HT-29 (cell line): ENCODE data around the gene WDR36. TPM values are rescaled to one million over a fixed set of nuclear protein-coding genes. Genes with fewer than 3 reads are reported as not detected.
"Not testable (repeated sequence)": the region's sequence is repeated elsewhere in the genome, so short reads cannot be mapped to it uniquely, and the experiment has no call there.

Experiments used
- DNase-seq: peaks from one replicate; pipeline ENCODE4 v3.0.0-alpha.2; 2015; ENCODE audit warnings: low spot score
- total RNA-seq: library from RNA; depleted of rRNA; stranded (reverse); fragments of >200 nt; shearing (Covaris generic); gene quantifications from 2 replicates; pipeline ENCODE4 v1.2.3, GENCODE V29; 2014

Gene WDR36
- total RNA-seq, 1 experiment from 2014 or later: 21.4 TPM

GRCh38 chr5:111134864-111135263 is 42.7 kb downstream of the WDR36 start:
- DNase-seq: no peak

- DNase-seq: no peak
Observed at GRCh38 chr5:111135363-111135762, 43.2 kb downstream of the WDR36 start.

GRCh38 chr5:111135946-111136345 is 43.8 kb downstream of the WDR36 start:
- DNase-seq: no peak

- no peak for DNase-seq
Observed at GRCh38 chr5:111138096-111138495, 45.9 kb downstream of the WDR36 start.

GRCh38 chr5:111141471-111141870 is 49.3 kb downstream of the WDR36 start:
- DNase-seq: not testable (repeated sequence)

- no peak for DNase-seq
Observed at GRCh38 chr5:111142932-111143331, 50.8 kb downstream of the WDR36 start.

- DNase-seq: no peak
Observed at GRCh38 chr5:111143910-111144309, 51.8 kb downstream of the WDR36 start.

- DNase-seq: no peak
Observed at GRCh38 chr5:111144352-111144930, 52.3 kb downstream of the WDR36 start.

GRCh38 chr5:111146053-111146452 is 53.9 kb downstream of the WDR36 start:
- no peak for DNase-seq

GRCh38 chr5:111147502-111147901 is 55.4 kb downstream of the WDR36 start:
- DNase-seq: no peak

GRCh38 chr5:111151998-111152397 is 59.9 kb downstream of the WDR36 start:
- no peak for DNase-seq

GRCh38 chr5:111153483-111153882 is 61.3 kb downstream of the WDR36 start:
- DNase-seq: no peak

- DNase-seq: no peak
Observed at GRCh38 chr5:111153945-111154344, 61.8 kb downstream of the WDR36 start.

- DNase-seq: peak; percentile 86
Observed at GRCh38 chr5:111158105-111158744, 66.1 kb downstream of the WDR36 start.

GRCh38 chr5:111159845-111160244 is 67.7 kb downstream of the WDR36 start:
- no peak for DNase-seq

GRCh38 chr5:111163000-111163399 is 70.9 kb downstream of the WDR36 start:
- no peak for DNase-seq

- DNase-seq: no peak
Observed at GRCh38 chr5:111165058-111165457, 72.9 kb downstream of the WDR36 start.

GRCh38 chr5:111167551-111167950 is 75.4 kb downstream of the WDR36 start:
- no peak for DNase-seq

GRCh38 chr5:111168608-111169007 is 76.5 kb downstream of the WDR36 start:
- DNase-seq: no peak

- DNase-seq: no peak
Observed at GRCh38 chr5:111169269-111169668, 77.1 kb downstream of the WDR36 start.

GRCh38 chr5:111170279-111170678 is 78.1 kb downstream of the WDR36 start:
- no peak for DNase-seq

GRCh38 chr5:111172504-111172903 is 80.4 kb downstream of the WDR36 start:
- no peak for DNase-seq

- DNase-seq: no peak
Observed at GRCh38 chr5:111173476-111173875, 81.3 kb downstream of the WDR36 start.
